Parathyroid adenoma (tissue), 2 donors: ENCODE measurements around the gene TCF3.
"Not testable (repeated sequence)": the region's sequence is repeated elsewhere in the genome, so short reads cannot be mapped to it uniquely, and the experiment has no call there.

ENCODE experiments used
- H2AFZ ChIP-seq: fragments of 300-600 bp; sonication (generic); one replicate; pipeline ENCODE4 v1.7.0; 2017; ENCODE audit warnings: antibody characterized with exemption, mild to moderate bottlenecking
- H3K27ac ChIP-seq: fragments of 300-600 bp; sonication (generic); one replicate; pipeline ENCODE4 v1.7.0; 2017
- H3K27me3 ChIP-seq: fragments of 300-600 bp; sonication (generic); one replicate; pipeline ENCODE4 v1.7.0; 2017; ENCODE audit warnings: low read length; ENCODE audit not compliant: control insufficient read depth, insufficient read depth
- H3K36me3 ChIP-seq: fragments of 300-600 bp; sonication (generic); one replicate; pipeline ENCODE4 v1.7.0; 2017; ENCODE audit warnings: low read length; ENCODE audit not compliant: control insufficient read depth, insufficient read depth
- H3K4me1 ChIP-seq: fragments of 300-600 bp; sonication (generic); one replicate; pipeline ENCODE4 v1.7.0; 2017; ENCODE audit warnings: control low read depth
- H3K4me2 ChIP-seq: fragments of 300-600 bp; sonication (generic); one replicate; pipeline ENCODE4 v1.7.0; 2017; ENCODE audit warnings: low read length
- H3K4me3 ChIP-seq: fragments of 300-600 bp; sonication (generic); one replicate; pipeline ENCODE4 v1.7.0; 2017; ENCODE audit warnings: low read depth, low read length
- H3K79me2 ChIP-seq: fragments of 300-600 bp; sonication (generic); one replicate; pipeline ENCODE4 v1.7.0; 2017; ENCODE audit warnings: control low read depth
- H3K9ac ChIP-seq: fragments of 300-600 bp; sonication (generic); one replicate; pipeline ENCODE4 v1.7.0; 2017; ENCODE audit warnings: mild to moderate bottlenecking
- H3K9me3 ChIP-seq: fragments of 300-600 bp; sonication (generic); one replicate; pipeline ENCODE4 v1.7.0; 2017; ENCODE audit warnings: low read length; ENCODE audit not compliant: control insufficient read depth
- TF ChIP-seq, protein P1 (sequence below): fragments of 300-600 bp; sonication (generic); IDR thresholded peaks from one replicate; pipeline ENCODE4 v1.7.0; 2017; ENCODE audit warnings: antibody characterized with exemption, mild to moderate bottlenecking
- donor health status: primary hyperparathyroidism.

Gene TCF3

GRCh38 chr19:1645299-1645698, 7.1 kb downstream of the TCF3 start:
- H3K9me3 ChIP-seq, result no peaks in the 10 kb centered on the region
- H3K79me2 ChIP-seq, result no peaks in the 10 kb centered on the region
- TF ChIP-seq, protein P1, sequence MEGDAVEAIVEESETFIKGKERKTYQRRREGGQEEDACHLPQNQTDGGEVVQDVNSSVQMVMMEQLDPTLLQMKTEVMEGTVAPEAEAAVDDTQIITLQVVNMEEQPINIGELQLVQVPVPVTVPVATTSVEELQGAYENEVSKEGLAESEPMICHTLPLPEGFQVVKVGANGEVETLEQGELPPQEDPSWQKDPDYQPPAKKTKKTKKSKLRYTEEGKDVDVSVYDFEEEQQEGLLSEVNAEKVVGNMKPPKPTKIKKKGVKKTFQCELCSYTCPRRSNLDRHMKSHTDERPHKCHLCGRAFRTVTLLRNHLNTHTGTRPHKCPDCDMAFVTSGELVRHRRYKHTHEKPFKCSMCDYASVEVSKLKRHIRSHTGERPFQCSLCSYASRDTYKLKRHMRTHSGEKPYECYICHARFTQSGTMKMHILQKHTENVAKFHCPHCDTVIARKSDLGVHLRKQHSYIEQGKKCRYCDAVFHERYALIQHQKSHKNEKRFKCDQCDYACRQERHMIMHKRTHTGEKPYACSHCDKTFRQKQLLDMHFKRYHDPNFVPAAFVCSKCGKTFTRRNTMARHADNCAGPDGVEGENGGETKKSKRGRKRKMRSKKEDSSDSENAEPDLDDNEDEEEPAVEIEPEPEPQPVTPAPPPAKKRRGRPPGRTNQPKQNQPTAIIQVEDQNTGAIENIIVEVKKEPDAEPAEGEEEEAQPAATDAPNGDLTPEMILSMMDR, result no peak
- H3K27ac ChIP-seq, result no peak overlapping the region
- H2AFZ ChIP-seq, result no peak overlapping the region
- no peak overlapping the region for H3K4me3 ChIP-seq
- H3K4me1 ChIP-seq, result no peaks in the 10 kb centered on the region
- no peaks in the 10 kb centered on the region for H3K27me3 ChIP-seq
- no peak overlapping the region for H3K9ac ChIP-seq
- no peak overlapping the region for H3K4me2 ChIP-seq
- no peaks in the 10 kb centered on the region for H3K36me3 ChIP-seq

DNA sequence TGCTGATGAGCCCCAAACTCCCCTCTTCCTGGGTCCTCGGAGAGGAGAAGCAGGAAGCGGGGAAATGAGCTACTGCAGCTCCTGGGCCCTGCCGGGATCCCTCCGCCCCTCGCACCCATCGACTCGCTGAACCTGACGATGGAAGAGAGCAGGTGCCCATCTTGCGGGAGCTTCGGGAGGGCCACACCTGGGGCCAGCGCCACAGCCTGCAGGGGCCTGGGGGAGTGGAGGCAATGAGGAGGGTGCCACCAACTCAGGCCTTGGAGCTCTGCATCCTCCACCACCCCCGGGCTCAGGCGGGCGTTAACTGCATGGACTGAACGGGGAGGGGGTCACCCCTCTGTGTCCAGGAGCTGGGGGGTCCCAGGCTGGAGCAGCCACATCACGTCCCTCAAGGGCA, 8.3 kb downstream of the TCF3 start:
- TF ChIP-seq, protein P1, result no peak
- Histone ChIP-seq H3K79me2 (no peaks in the 10 kb centered on the region), H3K4me2 (no peak overlapping the region), H3K4me1 (no peaks in the 10 kb centered on the region), H3K9ac (no peak overlapping the region), H3K4me3 (no peak overlapping the region), H3K27me3 (no peaks in the 10 kb centered on the region), H3K27ac (no peak overlapping the region), H3K36me3 (no peaks in the 10 kb centered on the region), H2AFZ (no peak overlapping the region), H3K9me3 (no peaks in the 10 kb centered on the region)

DNA sequence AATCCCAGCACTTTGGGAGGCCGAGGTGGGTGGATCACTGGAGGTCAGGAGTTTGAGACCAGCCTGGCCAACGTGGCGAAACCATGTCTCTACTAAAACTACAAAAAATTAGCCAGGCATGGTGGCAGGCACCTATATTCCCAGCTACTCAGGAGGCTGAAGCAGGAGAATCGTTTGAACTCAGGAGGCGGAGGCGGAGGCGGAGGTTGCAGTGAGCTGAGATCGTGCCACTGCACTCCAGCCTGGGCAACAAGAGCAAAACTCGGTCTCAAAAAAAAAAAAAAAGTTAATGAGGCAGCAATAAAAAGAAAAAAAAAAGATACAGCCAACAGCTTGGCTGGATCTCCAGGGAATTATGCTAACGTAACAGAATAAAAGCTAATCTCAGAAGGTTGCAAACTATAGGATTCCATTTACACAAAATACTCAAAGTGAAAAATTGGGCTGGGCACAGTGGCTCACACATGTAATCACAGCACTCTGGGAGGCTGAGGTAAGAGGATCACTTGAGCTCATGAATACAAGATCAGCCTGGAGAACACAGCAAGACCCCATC, 11.4 kb downstream of the TCF3 start:
- H3K79me2 ChIP-seq, H3K9me3 ChIP-seq, H3K27me3 ChIP-seq, H2AFZ ChIP-seq, H3K36me3 ChIP-seq, H3K4me2 ChIP-seq, H3K4me1 ChIP-seq, H3K27ac ChIP-seq, H3K4me3 ChIP-seq, H3K9ac ChIP-seq: not testable (repeated sequence)

- Histone ChIP-seq H3K9ac (no peak overlapping the region), H2AFZ (no peak overlapping the region), H3K4me2 (no peak overlapping the region), H3K36me3 (no peaks in the 10 kb centered on the region), H3K27me3 (no peaks in the 10 kb centered on the region), H3K4me1 (no peaks in the 10 kb centered on the region), H3K79me2 (peaks cover 8% of the 10 kb centered on the region), H3K27ac (no peak overlapping the region), H3K4me3 (no peak overlapping the region), H3K9me3 (no peaks in the 10 kb centered on the region)
- TF ChIP-seq, protein P1, result no peak
These were observed 15.8 kb downstream of the TCF3 start for GRCh38 chr19:1636325-1637236.

- H3K9ac ChIP-seq, result no peak overlapping the region
- no peaks in the 10 kb centered on the region for H3K4me1 ChIP-seq
- H3K79me2 ChIP-seq, result peaks cover 8% of the 10 kb centered on the region
- TF ChIP-seq, protein P1, result no peak
- H3K9me3 ChIP-seq, result no peaks in the 10 kb centered on the region
- H3K27me3 ChIP-seq, result no peaks in the 10 kb centered on the region
- no peak overlapping the region for H2AFZ ChIP-seq
- no peak overlapping the region for H3K27ac ChIP-seq
- no peak overlapping the region for H3K4me3 ChIP-seq
- H3K36me3 ChIP-seq, result no peaks in the 10 kb centered on the region
- no peak overlapping the region for H3K4me2 ChIP-seq
These were observed 17.5 kb downstream of the TCF3 start for GRCh38 chr19:1634938-1635243.
